Naive thymus-derived CD8-positive, alpha-beta T cell (primary cell): ENCODE results near the gene ZNF544. TPM values are rescaled to one million over a fixed set of nuclear protein-coding genes. Genes with fewer than 3 reads are reported as not detected.
"Not testable (repeated sequence)": the region's sequence is repeated elsewhere in the genome, so short reads cannot be mapped to it uniquely, and the experiment has no call there.

Source experiments
- ATAC-seq, 2 donors: fragments of 150-1000 bp; cut with Tn5 transposase in 1 of 2; sonication (Bioruptor Pico), chemical (Tn5 transposase) in 1 of 2; 1 replicate in 1 of 2; 2 replicates in 1 of 2; pipeline ENCODE4 v1.10.0; 2021; ENCODE audit warnings: mild to moderate bottlenecking in 2 of 2, moderate library complexity in 2 of 2
- POLR2A ChIA-PET: fragments of 350-600 bp; sonication (Branson Sonifier 250); formaldehyde crosslinking; loops from one replicate; lab custom pipeline; 2021; ENCODE audit warnings: antibody characterized with exemption; lab: Charles Lee
- DNase-seq, 10 donors: peaks; one replicate each; pipeline versions ENCODE4 v3.0.0 to v3.0.0-alpha.2; 2020 to 2022
- H3K27ac Mint-ChIP-seq, 10 donors: one replicate each; pipeline ENCODE4 v1.8.0; 2020 to 2022; ENCODE audit warnings: mild to moderate bottlenecking in 10 of 10, mixed read lengths in 10 of 10, moderate library complexity in 4 of 10, inconsistent platforms in 1 of 10
- H3K27me3 Mint-ChIP-seq, 5 donors: one replicate each; pipeline ENCODE4 v1.8.0; 2021 to 2022; ENCODE audit warnings: mixed read lengths in 5 of 5
- H3K36me3 Mint-ChIP-seq, 3 donors: one replicate each; pipeline ENCODE4 v1.8.0; 2020 to 2022; ENCODE audit warnings: mixed read lengths in 3 of 3, mild to moderate bottlenecking in 2 of 3, inconsistent platforms in 1 of 3
- H3K4me1 Mint-ChIP-seq, 4 donors: one replicate each; pipeline ENCODE4 v1.8.0; 2021 to 2022; ENCODE audit warnings: mixed read lengths in 4 of 4
- H3K4me3 Mint-ChIP-seq, 10 donors: one replicate each; pipeline ENCODE4 v1.8.0; 2020 to 2022; ENCODE audit warnings: mild to moderate bottlenecking in 10 of 10, mixed read lengths in 10 of 10, moderate library complexity in 6 of 10, inconsistent platforms in 1 of 10
- H3K9me3 Mint-ChIP-seq, 9 donors: one replicate each; pipeline ENCODE4 v1.8.0; 2020 to 2022; ENCODE audit warnings: mixed read lengths in 9 of 9, mild to moderate bottlenecking in 3 of 9, inconsistent platforms in 1 of 9, moderate library complexity in 1 of 9
- polyA plus RNA-seq, 3 donors: library from polyadenylated mRNA; unstranded; fragments of 300-500 nt; fragmentation: Illumina TruSeq; gene quantifications; one replicate each; pipeline ENCODE4 v1.2.3, GENCODE V29; 2021
- total RNA-seq, 8 experiments: library from RNA in 2 of 8; stranded (reverse) in 2 of 8; gene quantifications; one replicate each; pipeline ENCODE4 v1.2.3 and lab custom pipeline; 2021 to 2026

The ZNF544 gene
- total and polyA plus RNA-seq, 5 experiments from 2014 or later: 19.5 to 60.1 (median 35.2) TPM

DNA sequence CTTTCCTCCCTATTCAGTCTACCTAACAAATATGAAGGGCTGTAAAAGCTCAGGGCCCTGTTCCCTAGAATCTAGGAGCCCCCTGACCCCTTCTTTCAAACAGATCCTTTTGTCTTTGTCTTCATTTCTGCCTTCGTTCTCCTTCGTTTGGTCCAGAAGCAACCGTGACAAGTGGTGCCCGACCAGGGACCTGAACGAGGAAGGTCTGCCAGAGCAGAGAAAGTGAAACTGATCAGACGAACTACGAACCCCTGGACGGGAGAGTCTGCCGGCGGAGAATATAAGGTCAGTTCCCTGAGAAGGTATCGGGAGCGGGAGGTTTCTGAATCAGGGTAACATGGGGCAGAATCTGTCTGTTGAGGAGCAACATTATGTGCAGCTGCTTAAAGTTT is 77.2 kb downstream of the ZNF544 start:
- POLR2A ChIA-PET: interaction anchor here (0.6 to 3.2 kb wide), 9 partner anchors 8 to 213 kb away, joined by 3 to 18 read pairs (median 6); partner anchors contain the start of genes ZBTB45, ZNF274, ZNF497 and ZSCAN22
- no peaks in the 10 kb centered on the region for H3K27me3 Mint-ChIP-seq
- DNase-seq (no peak), ATAC-seq (no peak)
- H3K36me3 Mint-ChIP-seq: peaks cover 0 to 53% (median 43%) of the 10 kb centered on the region in 3 donors
- H3K4me3 Mint-ChIP-seq: peak overlapping the region; percentile 95 to 100 (median 100)
- peak overlapping the region; percentile 37 to 100 (median 100) for H3K27ac Mint-ChIP-seq
- H3K9me3 Mint-ChIP-seq: peaks cover 0 to 11% (median 0%) of the 10 kb centered on the region in 9 donors
- H3K4me1 Mint-ChIP-seq: peaks cover 19 to 66% (median 55%) of the 10 kb centered on the region in 4 donors

DNA sequence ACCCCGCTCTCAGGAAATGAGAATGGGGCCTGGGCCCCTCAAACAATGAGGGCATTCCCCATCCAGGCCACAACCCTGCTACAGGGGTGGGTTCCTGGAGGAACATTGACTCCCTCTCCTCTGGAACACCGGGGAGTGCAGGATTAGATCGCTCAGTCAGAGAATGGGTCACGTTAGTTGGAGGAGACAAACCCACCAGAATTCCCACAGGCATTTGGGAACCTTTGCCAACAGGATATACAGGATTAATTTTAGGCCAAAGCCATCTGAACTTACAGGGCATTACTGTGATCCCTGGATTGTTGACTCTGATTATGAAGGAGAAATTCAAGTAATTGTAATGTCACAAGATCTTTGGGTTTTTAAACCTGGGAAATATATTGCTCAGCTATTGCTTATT is 79.0 kb downstream of the ZNF544 start:
- H3K27me3 Mint-ChIP-seq: no peaks in the 10 kb centered on the region
- H3K9me3 Mint-ChIP-seq: peaks cover 0 to 4% (median 0%) of the 10 kb centered on the region in 9 donors
- ATAC-seq (no peak), DNase-seq (no peak)
- H3K4me3 Mint-ChIP-seq: peak overlapping the region in 4 of 10 donors; percentile 24 to 52 (median 32)
- H3K36me3 Mint-ChIP-seq: peaks cover 15 to 64% (median 36%) of the 10 kb centered on the region in 3 donors
- POLR2A ChIA-PET: interaction anchor here (0.9 to 1.9 kb wide), 2 partner anchors 10 to 39 kb away, joined by 3 to 5 read pairs; no protein-coding TSS in a partner anchor
- H3K27ac Mint-ChIP-seq: peak overlapping the region in 8 of 10 donors; percentile 12 to 66 (median 52)
- H3K4me1 Mint-ChIP-seq: peaks cover 22 to 68% (median 54%) of the 10 kb centered on the region in 4 donors

GRCh38 chr19:58310685-58311084 is 82.0 kb downstream of the ZNF544 start:
- peaks cover 17 to 54% (median 40%) of the 10 kb centered on the region in 4 donors for H3K4me1 Mint-ChIP-seq
- ATAC-seq, H3K27me3 Mint-ChIP-seq, H3K4me3 Mint-ChIP-seq, H3K9me3 Mint-ChIP-seq, POLR2A ChIA-PET: not testable (repeated sequence)
- H3K36me3 Mint-ChIP-seq: peaks cover 24 to 88% (median 56%) of the 10 kb centered on the region in 3 donors
- H3K27ac Mint-ChIP-seq: peak overlapping the region in 1 of 10 donors; percentile 76
- peak in 3 of 10 donors; percentile 9 to 13 (median 9) for DNase-seq

GRCh38 chr19:58311345-58311865 is 82.7 kb downstream of the ZNF544 start:
- ATAC-seq (no peak), DNase-seq (no peak)
- peaks cover 13 to 47% (median 33%) of the 10 kb centered on the region in 4 donors for H3K4me1 Mint-ChIP-seq
- H3K27me3 Mint-ChIP-seq: no peaks in the 10 kb centered on the region
- H3K36me3 Mint-ChIP-seq: peaks cover 24 to 87% (median 55%) of the 10 kb centered on the region in 3 donors
- H3K27ac Mint-ChIP-seq: peak overlapping the region in 1 of 10 donors; percentile 77
- POLR2A ChIA-PET: no interaction called here
- no peak overlapping the region for H3K4me3 Mint-ChIP-seq
- H3K9me3 Mint-ChIP-seq: peaks cover 0 to 2% (median 0%) of the 10 kb centered on the region in 9 donors

Other genes with a start within 250 kb of the ZNF544 start
- gene ZNF606, start 226.1 kb upstream of the ZNF544 start, total RNA-seq: 10 to 100 TPM; 52.6 to 53.2 TPM
- 1 to 10 TPM; 2.1 to 6.5 (median 6.0) TPM for gene ZNF606, start 226.1 kb upstream of the ZNF544 start, polyA plus RNA-seq
- not detected for gene ZSCAN1, start 194.9 kb upstream of the ZNF544 start, total RNA-seq
- gene ZSCAN1, start 194.9 kb upstream of the ZNF544 start, polyA plus RNA-seq: not detected
- 10 to 100 TPM; 13.3 to 15.4 TPM for gene ZNF135, start 169.6 kb upstream of the ZNF544 start, total RNA-seq
- 1 to 10 TPM in 2 of 3 donors, under 1 TPM in 1; 0.79 to 4.3 (median 3.8) TPM for gene ZNF135, start 169.6 kb upstream of the ZNF544 start, polyA plus RNA-seq
- gene ZSCAN18, start 130.7 kb upstream of the ZNF544 start, total RNA-seq: 100 to 1,000 TPM; 107 to 110 TPM
- 10 to 100 TPM; 18.7 to 30.0 (median 27.4) TPM for gene ZSCAN18, start 130.7 kb upstream of the ZNF544 start, polyA plus RNA-seq
- 10 to 100 TPM; 16.2 to 17.4 TPM for gene ZNF329, start 78.1 kb upstream of the ZNF544 start, total RNA-seq
- gene ZNF329, start 78.1 kb upstream of the ZNF544 start, polyA plus RNA-seq: 10 to 100 TPM in 1 of 3 donors, 1 to 10 TPM in 2; 5.9 to 11.9 (median 7.6) TPM
- 100 to 1,000 TPM; 110 to 119 TPM for gene ZNF274, start 45.9 kb upstream of the ZNF544 start, total RNA-seq
- 10 to 100 TPM; 26.5 to 38.7 (median 34.9) TPM for gene ZNF274, start 45.9 kb upstream of the ZNF544 start, polyA plus RNA-seq
- gene ZNF8, start 50.0 kb downstream of the ZNF544 start, total RNA-seq: 10 to 100 TPM; 12.9 to 13.1 TPM
- gene ZNF8, start 50.0 kb downstream of the ZNF544 start, polyA plus RNA-seq: 1 to 10 TPM in 1 of 3 donors, under 1 TPM in 2; 0.44 to 1.1 (median 0.75) TPM
- gene ERVK3-1, start 76.5 kb downstream of the ZNF544 start, total RNA-seq: 10 to 100 TPM; 84.3 to 86.1 TPM
- 10 to 100 TPM; 55.1 to 80.9 (median 72.0) TPM for gene ERVK3-1, start 76.5 kb downstream of the ZNF544 start, polyA plus RNA-seq
- 1 to 10 TPM; 4.6 TPM for gene ZSCAN22, start 98.1 kb downstream of the ZNF544 start, total RNA-seq
- gene ZSCAN22, start 98.1 kb downstream of the ZNF544 start, polyA plus RNA-seq: 1 to 10 TPM in 2 of 3 donors, under 1 TPM in 1; 0.69 to 3.3 (median 1.4) TPM
- gene A1BG, start 124.6 kb downstream of the ZNF544 start, total RNA-seq: 10 to 100 TPM; 26.3 to 38.3 TPM
- 100 to 1,000 TPM in 2 of 3 donors, 10 to 100 TPM in 1; 96.6 to 126 (median 121) TPM for gene A1BG, start 124.6 kb downstream of the ZNF544 start, polyA plus RNA-seq
- gene ZNF497, start 133.8 kb downstream of the ZNF544 start, total RNA-seq: 1 to 10 TPM; 4.7 to 6.6 TPM
- gene ZNF497, start 133.8 kb downstream of the ZNF544 start, polyA plus RNA-seq: 1 to 10 TPM; 1.8 to 2.2 (median 1.9) TPM
- gene ZNF837, start 152.1 kb downstream of the ZNF544 start, total RNA-seq: 1 to 10 TPM; 5.6 to 5.8 TPM
- 10 to 100 TPM in 1 of 3 donors, 1 to 10 TPM in 2; 4.2 to 14.3 (median 9.9) TPM for gene ZNF837, start 152.1 kb downstream of the ZNF544 start, polyA plus RNA-seq
- 1,000 to 10,000 TPM; 1,656 to 1,664 TPM for gene RPS5, start 158.4 kb downstream of the ZNF544 start, total RNA-seq
- 1,000 to 10,000 TPM; 1,899 to 2,106 (median 2,080) TPM for gene RPS5, start 158.4 kb downstream of the ZNF544 start, polyA plus RNA-seq
- gene RNF225, start 166.7 kb downstream of the ZNF544 start, total RNA-seq: 1 to 10 TPM in 1 of 2 experiments, under 1 TPM in 1; 0.39 to 1.2 TPM
- gene RNF225, start 166.7 kb downstream of the ZNF544 start, polyA plus RNA-seq: not detected
- 10 to 100 TPM; 10.6 to 10.7 TPM for gene ZNF584, start 179.7 kb downstream of the ZNF544 start, total RNA-seq
- gene ZNF584, start 179.7 kb downstream of the ZNF544 start, polyA plus RNA-seq: 1 to 10 TPM; 6.3 to 6.5 (median 6.4) TPM
- 10 to 100 TPM in 1 of 2 experiments, 1 to 10 TPM in 1; 10.0 to 10.6 TPM for gene ZNF132, start 211.2 kb downstream of the ZNF544 start, total RNA-seq
- 1 to 10 TPM; 1.0 to 3.1 (median 2.0) TPM for gene ZNF132, start 211.2 kb downstream of the ZNF544 start, polyA plus RNA-seq
- gene ZNF324B, start 222.7 kb downstream of the ZNF544 start, total RNA-seq: 10 to 100 TPM; 11.4 to 12.9 TPM
- 1 to 10 TPM; 1.4 to 2.6 (median 1.8) TPM for gene ZNF324B, start 222.7 kb downstream of the ZNF544 start, polyA plus RNA-seq
- 10 to 100 TPM; 24.8 to 28.0 TPM for gene ZNF324, start 238.2 kb downstream of the ZNF544 start, total RNA-seq
- gene ZNF324, start 238.2 kb downstream of the ZNF544 start, polyA plus RNA-seq: 10 to 100 TPM in 2 of 3 donors, 1 to 10 TPM in 1; 8.3 to 16.2 (median 12.8) TPM
- gene ZNF446, start 247.4 kb downstream of the ZNF544 start, total RNA-seq: 10 to 100 TPM; 18.7 to 20.4 TPM
- 1 to 10 TPM; 1.6 to 2.7 (median 2.4) TPM for gene ZNF446, start 247.4 kb downstream of the ZNF544 start, polyA plus RNA-seq